Ureter (tissue), 1 donor: Measurements from ENCODE around the gene C1orf21. TPM values are rescaled to one million over a fixed set of nuclear protein-coding genes. Genes with fewer than 3 reads are reported as not detected.

Source experiments
- DNase-seq: peaks from one replicate; pipeline ENCODE4 v3.0.0-alpha.2; 2020; ENCODE audit warnings: low spot score
- total RNA-seq: library from RNA; stranded (reverse); gene quantifications from one replicate; pipeline ENCODE4 v1.2.4, GENCODE V29; 2023
- donor health status: DM: yes; HTN: yes; CAD: no.

The C1orf21 gene
- total RNA-seq, 1 donor from 2014 or later: 83.6 TPM

- no peak for DNase-seq
These were observed 263.5 kb downstream of the C1orf21 start for GRCh38 chr1:184650177-184650866.

- DNase-seq: no peak
These were observed 268.4 kb downstream of the C1orf21 start for GRCh38 chr1:184655185-184655584.

GRCh38 chr1:184656221-184656620 lies 269.4 kb downstream of the C1orf21 start:
- DNase-seq: no peak

- DNase-seq: no peak
These were observed 271.2 kb downstream of the C1orf21 start for GRCh38 chr1:184658055-184658454.

GRCh38 chr1:184660462-184661191 lies 273.8 kb downstream of the C1orf21 start:
- DNase-seq: no peak

- DNase-seq: no peak
These were observed 275.0 kb downstream of the C1orf21 start for GRCh38 chr1:184661801-184662200.

GRCh38 chr1:184664042-184664660 lies 277.3 kb downstream of the C1orf21 start:
- DNase-seq: peak; percentile 83

DNA sequence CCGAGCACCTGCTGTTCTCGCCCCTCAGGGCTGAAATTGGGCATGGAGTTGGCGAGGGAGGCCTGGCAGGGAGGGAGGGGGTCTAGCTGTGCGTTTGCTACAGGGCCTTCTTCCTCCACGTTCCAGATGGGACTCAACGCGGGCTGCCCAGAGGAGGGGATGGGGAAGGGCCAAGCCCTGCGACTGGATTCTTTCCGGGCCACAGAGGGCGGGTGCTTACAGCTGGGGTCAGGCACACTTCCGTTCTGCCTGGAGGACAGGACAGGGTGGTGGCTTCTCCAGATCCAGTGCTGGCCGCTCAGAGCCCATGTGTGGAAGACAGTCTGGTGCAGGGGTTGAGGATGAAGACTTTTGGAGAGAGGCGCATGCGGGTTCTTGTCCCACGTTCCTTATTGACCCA lies 277.8 kb downstream of the C1orf21 start:
- no peak for DNase-seq

GRCh38 chr1:184665360-184665759 lies 278.5 kb downstream of the C1orf21 start:
- no peak for DNase-seq

- no peak for DNase-seq
These were observed 282.6 kb downstream of the C1orf21 start for GRCh38 chr1:184669391-184669790.

DNA sequence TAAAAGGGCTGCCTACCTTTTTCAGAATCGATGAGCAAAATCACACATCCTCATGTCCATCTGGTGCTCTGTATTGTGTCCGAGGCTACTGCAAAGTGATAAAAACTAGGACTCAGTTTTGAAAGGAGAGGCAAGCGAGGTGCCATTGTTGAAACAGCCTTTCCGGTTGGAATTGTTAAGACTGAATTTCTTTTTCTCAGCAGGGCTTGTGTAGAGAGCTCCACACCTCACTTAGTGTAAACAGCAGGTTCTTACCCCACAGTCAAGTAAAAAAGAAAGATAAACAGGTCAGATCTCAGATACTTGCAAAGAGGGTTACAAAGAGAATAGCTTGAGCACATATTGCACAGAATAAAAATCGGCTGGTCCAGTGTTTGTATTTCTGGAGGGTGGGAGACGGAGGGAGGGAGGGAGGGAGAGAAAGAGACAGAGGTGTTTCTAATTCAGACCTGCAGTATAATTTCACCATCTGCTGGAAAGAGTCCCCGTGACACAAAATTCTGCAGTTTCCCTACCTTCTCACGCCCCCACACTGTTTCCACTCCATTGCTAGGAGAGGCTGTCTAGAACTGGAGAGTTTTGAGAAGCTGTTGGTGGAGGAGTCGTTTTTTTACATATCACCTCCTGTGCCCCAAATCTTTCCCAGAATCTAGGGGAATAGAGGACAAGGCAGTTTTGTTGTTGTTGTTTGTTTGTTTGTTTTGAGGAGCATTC lies 285.3 kb downstream of the C1orf21 start:
- DNase-seq: no peak

DNA sequence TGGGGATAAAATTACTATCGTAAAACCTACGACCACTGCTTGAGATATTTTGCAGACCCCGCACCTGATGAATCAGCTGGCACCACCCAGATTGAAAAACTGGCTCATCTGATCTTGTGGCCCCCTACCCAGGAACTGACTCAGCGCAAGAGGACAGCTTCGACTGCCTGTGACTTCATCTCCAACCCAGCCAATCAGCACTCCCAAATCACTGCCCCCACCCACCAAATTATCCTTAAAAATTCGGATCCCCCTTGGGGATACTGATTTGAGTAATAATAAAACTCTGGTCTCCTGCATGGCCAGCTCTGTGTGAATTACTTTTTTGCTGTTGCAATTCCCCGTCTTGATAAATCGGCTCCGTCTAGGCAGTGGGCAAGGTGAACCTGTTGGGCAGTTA lies 286.5 kb downstream of the C1orf21 start:
- DNase-seq: no peak

DNA sequence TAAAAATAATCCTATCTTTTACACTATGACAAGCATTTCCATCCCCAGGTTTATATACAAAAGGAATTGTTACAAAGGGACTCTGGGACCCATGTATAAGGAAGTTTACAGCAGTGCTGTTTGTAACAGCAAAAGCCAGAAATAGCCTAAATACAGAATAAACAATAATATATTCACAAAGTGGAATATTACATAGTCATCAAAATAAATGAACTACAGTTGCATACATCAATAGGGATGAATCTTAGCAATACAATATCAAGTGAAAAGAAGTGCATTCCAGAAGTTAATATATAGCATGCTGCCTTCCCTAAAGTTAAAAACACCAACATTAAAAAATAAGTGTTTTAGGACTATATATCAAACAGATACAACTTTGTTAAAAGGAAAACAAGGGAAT lies 290.5 kb downstream of the C1orf21 start:
- no peak for DNase-seq
